ENCODE data around the gene CD7. TPM values are rescaled to one million over a fixed set of nuclear protein-coding genes. Genes with fewer than 3 reads are reported as not detected.

Gene CD7
- total RNA-seq, 1 experiment from 2014 or later = 0.74 TPM

GRCh38 chr17:82358465-82359350 is 41.3 kb upstream of the CD7 start, which contains the start of gene TEX19:
TEX19 (plus strand) TSS chr17:82359247; CDS start chr17:82362151, 2,904 bp downstream.
- DNase-seq (ENCODE audit: low spot score) = no peak
- Mint-ChIP-seq H3K27ac (no peak within 1 kb of the TSS), H3K4me1 (peaks cover 7% of the 10 kb centered on the region), H3K4me3 (no peak within 1 kb of the TSS), H3K27me3 (ENCODE audit: low read depth) (peaks cover 17% of the 10 kb centered on the region), H3K9me3 (no peaks in the 10 kb centered on the region), H3K36me3 (no peaks in the 10 kb centered on the region)
- ChIA-PET POLR2A (no interaction called here), CTCF (interaction anchor here (1.0 to 1.5 kb wide), 5 partner anchors 15 to 196 kb away, joined by 3 to 7 read pairs (median 4); no protein-coding TSS in a partner anchor)
- ATAC-seq = no peak
- TF ChIP-seq GRHL2 (CRISPR knock-in tag; IDR thresholded peaks at IDR 0.05; ENCODE audit: insufficient replicate concordance, severe bottlenecking) = no peak
- TF ChIP-seq ZNF138 (CRISPR knock-in tag; conservative IDR thresholded peaks at IDR 0.05) = no peak
- TF ChIP-seq, protein P1, sequence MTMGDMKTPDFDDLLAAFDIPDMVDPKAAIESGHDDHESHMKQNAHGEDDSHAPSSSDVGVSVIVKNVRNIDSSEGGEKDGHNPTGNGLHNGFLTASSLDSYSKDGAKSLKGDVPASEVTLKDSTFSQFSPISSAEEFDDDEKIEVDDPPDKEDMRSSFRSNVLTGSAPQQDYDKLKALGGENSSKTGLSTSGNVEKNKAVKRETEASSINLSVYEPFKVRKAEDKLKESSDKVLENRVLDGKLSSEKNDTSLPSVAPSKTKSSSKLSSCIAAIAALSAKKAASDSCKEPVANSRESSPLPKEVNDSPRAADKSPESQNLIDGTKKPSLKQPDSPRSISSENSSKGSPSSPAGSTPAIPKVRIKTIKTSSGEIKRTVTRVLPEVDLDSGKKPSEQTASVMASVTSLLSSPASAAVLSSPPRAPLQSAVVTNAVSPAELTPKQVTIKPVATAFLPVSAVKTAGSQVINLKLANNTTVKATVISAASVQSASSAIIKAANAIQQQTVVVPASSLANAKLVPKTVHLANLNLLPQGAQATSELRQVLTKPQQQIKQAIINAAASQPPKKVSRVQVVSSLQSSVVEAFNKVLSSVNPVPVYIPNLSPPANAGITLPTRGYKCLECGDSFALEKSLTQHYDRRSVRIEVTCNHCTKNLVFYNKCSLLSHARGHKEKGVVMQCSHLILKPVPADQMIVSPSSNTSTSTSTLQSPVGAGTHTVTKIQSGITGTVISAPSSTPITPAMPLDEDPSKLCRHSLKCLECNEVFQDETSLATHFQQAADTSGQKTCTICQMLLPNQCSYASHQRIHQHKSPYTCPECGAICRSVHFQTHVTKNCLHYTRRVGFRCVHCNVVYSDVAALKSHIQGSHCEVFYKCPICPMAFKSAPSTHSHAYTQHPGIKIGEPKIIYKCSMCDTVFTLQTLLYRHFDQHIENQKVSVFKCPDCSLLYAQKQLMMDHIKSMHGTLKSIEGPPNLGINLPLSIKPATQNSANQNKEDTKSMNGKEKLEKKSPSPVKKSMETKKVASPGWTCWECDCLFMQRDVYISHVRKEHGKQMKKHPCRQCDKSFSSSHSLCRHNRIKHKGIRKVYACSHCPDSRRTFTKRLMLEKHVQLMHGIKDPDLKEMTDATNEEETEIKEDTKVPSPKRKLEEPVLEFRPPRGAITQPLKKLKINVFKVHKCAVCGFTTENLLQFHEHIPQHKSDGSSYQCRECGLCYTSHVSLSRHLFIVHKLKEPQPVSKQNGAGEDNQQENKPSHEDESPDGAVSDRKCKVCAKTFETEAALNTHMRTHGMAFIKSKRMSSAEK (CRISPR knock-in tag; IDR thresholded peaks at IDR 0.05; ENCODE audit: borderline replicate concordance) = peak; percentile 81; the same call in 1 of the 2 replicates
- TF ChIP-seq ATF3 (CRISPR knock-in tag; conservative IDR thresholded peaks at IDR 0.05) = no peak
- TF ChIP-seq, protein P2, sequence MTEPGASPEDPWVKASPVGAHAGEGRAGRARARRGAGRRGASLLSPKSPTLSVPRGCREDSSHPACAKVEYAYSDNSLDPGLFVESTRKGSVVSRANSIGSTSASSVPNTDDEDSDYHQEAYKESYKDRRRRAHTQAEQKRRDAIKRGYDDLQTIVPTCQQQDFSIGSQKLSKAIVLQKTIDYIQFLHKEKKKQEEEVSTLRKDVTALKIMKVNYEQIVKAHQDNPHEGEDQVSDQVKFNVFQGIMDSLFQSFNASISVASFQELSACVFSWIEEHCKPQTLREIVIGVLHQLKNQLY (CRISPR knock-in tag; IDR thresholded peaks at IDR 0.05) = no peak
- TF ChIP-seq, protein P3, sequence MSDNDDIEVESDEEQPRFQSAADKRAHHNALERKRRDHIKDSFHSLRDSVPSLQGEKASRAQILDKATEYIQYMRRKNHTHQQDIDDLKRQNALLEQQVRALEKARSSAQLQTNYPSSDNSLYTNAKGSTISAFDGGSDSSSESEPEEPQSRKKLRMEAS (CRISPR knock-in tag; IDR thresholded peaks at IDR 0.05) = peak; percentile 50; the same call in 1 of the 2 replicates
- TF ChIP-seq, protein P4, sequence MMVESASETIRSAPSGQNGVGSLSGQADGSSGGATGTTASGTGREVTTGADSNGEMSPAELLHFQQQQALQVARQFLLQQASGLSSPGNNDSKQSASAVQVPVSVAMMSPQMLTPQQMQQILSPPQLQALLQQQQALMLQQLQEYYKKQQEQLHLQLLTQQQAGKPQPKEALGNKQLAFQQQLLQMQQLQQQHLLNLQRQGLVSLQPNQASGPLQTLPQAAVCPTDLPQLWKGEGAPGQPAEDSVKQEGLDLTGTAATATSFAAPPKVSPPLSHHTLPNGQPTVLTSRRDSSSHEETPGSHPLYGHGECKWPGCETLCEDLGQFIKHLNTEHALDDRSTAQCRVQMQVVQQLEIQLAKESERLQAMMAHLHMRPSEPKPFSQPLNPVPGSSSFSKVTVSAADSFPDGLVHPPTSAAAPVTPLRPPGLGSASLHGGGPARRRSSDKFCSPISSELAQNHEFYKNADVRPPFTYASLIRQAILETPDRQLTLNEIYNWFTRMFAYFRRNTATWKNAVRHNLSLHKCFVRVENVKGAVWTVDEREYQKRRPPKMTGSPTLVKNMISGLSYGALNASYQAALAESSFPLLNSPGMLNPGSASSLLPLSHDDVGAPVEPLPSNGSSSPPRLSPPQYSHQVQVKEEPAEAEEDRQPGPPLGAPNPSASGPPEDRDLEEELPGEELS (CRISPR knock-in tag; IDR thresholded peaks at IDR 0.05) = no peak
- TF ChIP-seq ZBTB21 (CRISPR knock-in tag; IDR thresholded peaks at IDR 0.05; ENCODE audit: borderline replicate concordance) = no peak
- TF ChIP-seq NFE2L1 (CRISPR knock-in tag; IDR thresholded peaks at IDR 0.05) = peak; percentile 96
- TF ChIP-seq, protein P5, sequence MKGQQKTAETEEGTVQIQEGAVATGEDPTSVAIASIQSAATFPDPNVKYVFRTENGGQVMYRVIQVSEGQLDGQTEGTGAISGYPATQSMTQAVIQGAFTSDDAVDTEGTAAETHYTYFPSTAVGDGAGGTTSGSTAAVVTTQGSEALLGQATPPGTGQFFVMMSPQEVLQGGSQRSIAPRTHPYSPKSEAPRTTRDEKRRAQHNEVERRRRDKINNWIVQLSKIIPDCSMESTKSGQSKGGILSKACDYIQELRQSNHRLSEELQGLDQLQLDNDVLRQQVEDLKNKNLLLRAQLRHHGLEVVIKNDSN (CRISPR knock-in tag; IDR thresholded peaks at IDR 0.05) = no peak

GRCh38 chr17:82357394-82357793 is 40.0 kb upstream of the CD7 start:
- DNase-seq (ENCODE audit: low spot score) (no peak), ATAC-seq (no peak)
- H3K27ac Mint-ChIP-seq = no peak overlapping the region
- POLR2A ChIA-PET = no interaction called here
- no peaks in the 10 kb centered on the region for H3K9me3 Mint-ChIP-seq
- no peaks in the 10 kb centered on the region for H3K36me3 Mint-ChIP-seq
- CTCF ChIA-PET = interaction anchor here (0.6 to 1.5 kb wide), 12 partner anchors 13 to 255 kb away, joined by 3 to 7 read pairs (median 4); partner anchors contain the start of genes CD7 and SECTM1
- H3K27me3 Mint-ChIP-seq (ENCODE audit: low read depth) = peaks cover 17% of the 10 kb centered on the region
- peaks cover 7% of the 10 kb centered on the region for H3K4me1 Mint-ChIP-seq
- H3K4me3 Mint-ChIP-seq = no peak overlapping the region
- TF ChIP-seq SMAD4 (CRISPR knock-in tag; IDR thresholded peaks at IDR 0.05) (no peak), NFYB (CRISPR knock-in tag; conservative IDR thresholded peaks at IDR 0.05; ENCODE audit: low read depth) (no peak), NR1H2 (CRISPR knock-in tag; IDR thresholded peaks at IDR 0.05) (no peak), FOXP1 (CRISPR knock-in tag; IDR thresholded peaks at IDR 0.05; ENCODE audit: borderline replicate concordance) (no peak), HMGA2 (CRISPR knock-in tag; IDR thresholded peaks at IDR 0.05) (no peak)
- TF ChIP-seq, protein P6, sequence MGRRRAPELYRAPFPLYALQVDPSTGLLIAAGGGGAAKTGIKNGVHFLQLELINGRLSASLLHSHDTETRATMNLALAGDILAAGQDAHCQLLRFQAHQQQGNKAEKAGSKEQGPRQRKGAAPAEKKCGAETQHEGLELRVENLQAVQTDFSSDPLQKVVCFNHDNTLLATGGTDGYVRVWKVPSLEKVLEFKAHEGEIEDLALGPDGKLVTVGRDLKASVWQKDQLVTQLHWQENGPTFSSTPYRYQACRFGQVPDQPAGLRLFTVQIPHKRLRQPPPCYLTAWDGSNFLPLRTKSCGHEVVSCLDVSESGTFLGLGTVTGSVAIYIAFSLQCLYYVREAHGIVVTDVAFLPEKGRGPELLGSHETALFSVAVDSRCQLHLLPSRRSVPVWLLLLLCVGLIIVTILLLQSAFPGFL (CRISPR knock-in tag; IDR thresholded peaks at IDR 0.05; ENCODE audit: borderline replicate concordance) = no peak
- TF ChIP-seq, protein P7, sequence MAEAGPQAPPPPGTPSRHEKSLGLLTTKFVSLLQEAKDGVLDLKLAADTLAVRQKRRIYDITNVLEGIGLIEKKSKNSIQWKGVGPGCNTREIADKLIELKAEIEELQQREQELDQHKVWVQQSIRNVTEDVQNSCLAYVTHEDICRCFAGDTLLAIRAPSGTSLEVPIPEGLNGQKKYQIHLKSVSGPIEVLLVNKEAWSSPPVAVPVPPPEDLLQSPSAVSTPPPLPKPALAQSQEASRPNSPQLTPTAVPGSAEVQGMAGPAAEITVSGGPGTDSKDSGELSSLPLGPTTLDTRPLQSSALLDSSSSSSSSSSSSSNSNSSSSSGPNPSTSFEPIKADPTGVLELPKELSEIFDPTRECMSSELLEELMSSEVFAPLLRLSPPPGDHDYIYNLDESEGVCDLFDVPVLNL (CRISPR knock-in tag; IDR thresholded peaks at IDR 0.05; ENCODE audit: borderline replicate concordance, low read depth) = no peak

All from WTC11 (cell line).